HG03378 (cell line): ENCODE data around the gene RPS25.
"Not testable (repeated sequence)": the region's sequence is repeated elsewhere in the genome, so short reads cannot be mapped to it uniquely, and the experiment has no call there.

ENCODE experiments used
- ATAC-seq: cut with Tn5 transposase; IDR thresholded peaks from one replicate; pipeline ENCODE4 v1.9.1; 2021; ENCODE audit warnings: mild to moderate bottlenecking, moderate library complexity; ENCODE audit not compliant: unreplicated experiment

The RPS25 gene

DNA sequence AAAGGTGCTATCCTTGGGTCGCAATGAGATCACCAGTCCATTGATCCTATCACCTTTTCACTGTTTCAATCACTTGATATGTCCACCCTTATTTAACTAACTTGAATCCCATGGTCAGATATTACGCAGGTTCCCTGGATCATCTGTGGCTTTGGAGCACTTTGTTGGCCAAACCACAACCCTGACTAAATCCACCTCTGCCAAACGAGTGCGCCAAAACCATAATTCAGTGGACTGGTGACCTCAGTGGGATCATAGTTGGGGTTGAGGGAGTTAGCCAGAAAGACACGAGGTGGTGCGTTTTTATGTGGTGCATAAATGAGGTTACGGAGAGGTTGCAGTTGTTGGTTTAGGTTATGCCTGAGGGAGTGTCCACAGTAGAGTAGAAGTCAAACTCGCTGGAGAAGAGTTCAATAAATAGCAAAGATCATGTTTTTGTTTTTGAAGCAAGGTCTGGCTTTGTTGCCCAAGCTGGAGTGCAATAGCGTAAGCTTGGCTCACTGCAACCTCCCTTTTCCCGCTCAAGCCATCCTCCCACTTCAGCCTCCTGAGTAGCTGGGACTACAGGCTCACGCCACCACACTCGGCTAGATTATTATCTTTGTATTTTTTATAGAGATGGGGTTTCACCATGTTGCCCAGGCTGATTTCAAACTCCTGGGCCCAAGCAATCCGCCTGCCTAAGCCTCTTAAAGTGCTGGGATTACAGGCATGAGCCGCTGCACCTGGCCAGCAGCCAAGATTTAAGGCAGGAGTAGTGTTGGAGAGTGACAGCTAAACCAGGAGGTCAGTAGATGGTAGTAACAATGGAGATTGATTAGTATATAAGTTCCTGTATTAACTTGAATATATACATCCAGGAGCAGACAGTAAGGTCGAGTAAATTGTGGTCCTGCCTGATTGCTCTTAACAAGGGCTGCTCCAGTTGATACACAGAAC lies 42.1 kb downstream of the RPS25 start:
- ATAC-seq: no peak

DNA sequence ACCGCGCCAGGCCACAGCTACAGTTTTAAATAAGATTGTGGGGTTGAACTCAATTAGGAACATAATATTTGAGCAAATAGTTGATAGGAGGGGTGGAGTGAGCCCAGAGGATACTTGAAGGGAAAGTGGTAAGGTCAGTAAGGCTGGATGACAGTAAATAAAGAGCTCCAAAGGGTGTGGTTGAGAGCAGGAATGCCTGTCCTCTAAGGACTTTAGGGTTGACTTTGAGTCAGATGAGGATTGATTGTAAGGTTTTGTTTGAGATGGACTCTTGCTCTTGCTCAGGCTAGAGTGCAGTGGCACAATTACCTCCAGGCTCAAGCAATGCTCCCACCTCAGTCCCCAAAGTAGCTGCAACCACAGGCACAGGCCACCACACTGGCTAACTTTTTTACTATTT lies 44.2 kb downstream of the RPS25 start:
- ATAC-seq: no peak

DNA sequence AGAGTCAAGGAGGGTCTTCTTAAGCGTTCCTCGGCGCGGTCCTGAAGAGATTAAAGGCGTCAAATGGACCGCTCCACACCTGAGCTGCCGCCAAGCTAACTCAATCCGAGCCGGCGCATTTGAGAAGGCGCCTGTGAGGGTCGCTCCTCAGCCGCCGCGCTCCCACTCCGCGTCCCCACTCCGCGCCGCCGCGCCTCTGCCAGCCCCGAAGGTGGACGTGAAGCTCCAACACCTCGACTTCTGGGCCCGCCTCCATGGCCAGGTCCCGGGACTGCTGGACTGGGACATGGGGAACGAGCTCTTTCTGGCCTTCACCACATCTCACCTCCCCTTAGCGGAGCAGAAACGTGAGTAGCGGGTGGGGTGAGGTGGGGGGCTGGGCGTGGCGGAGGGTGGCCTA lies 46.5 kb downstream of the RPS25 start, which contains the start of gene FOXR1:
Gene FOXR1 (plus strand): TSS at position 116 of the 400 bp plus-strand sequence. CDS start 171 bp downstream, at position 287.
- ATAC-seq: no peak

DNA sequence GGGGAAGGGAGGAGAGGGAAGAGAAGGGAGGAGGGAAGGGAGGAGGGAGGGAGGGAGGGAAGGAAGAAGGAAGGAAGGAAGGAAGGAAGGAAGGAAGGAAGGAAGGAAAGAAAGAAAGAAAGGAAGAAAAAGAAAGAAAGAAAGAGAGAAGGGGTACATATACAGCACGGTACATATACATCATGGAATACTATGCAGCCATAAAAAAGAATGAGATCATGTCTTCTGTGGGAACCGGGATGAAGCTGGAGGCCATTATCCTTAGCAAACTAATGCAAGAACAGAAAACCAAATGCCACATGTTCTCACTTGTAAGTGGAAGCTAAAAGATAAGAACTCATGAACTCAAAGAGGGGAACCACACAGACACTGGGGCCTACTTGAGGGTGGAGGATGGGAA lies 48.6 kb downstream of the RPS25 start:
- ATAC-seq: not testable (repeated sequence)
